ENCODE data around the gene TBC1D21.

- TF ChIP-seq POLR2AphosphoS5 (IDR thresholded peaks at IDR 0.05; ENCODE audit: low read depth, low read length), result no peak
- no peak for TF ChIP-seq TAF1 (IDR thresholded peaks at IDR 0.05; ENCODE audit: borderline replicate concordance, low read depth, low read length)
- no peak for TF ChIP-seq POLR2A (IDR thresholded peaks at IDR 0.05; ENCODE audit: low read depth, low read length)
Measured at GRCh38 chr15:73832657-73833056, 40.7 kb upstream of the TBC1D21 start.
